ENCODE data around the gene FGF14. TPM values are rescaled to one million over a fixed set of nuclear protein-coding genes. Genes with fewer than 3 reads are reported as not detected.

The FGF14 gene
- total RNA-seq, 1 donor from 2014 or later: 0.52 TPM

DNA sequence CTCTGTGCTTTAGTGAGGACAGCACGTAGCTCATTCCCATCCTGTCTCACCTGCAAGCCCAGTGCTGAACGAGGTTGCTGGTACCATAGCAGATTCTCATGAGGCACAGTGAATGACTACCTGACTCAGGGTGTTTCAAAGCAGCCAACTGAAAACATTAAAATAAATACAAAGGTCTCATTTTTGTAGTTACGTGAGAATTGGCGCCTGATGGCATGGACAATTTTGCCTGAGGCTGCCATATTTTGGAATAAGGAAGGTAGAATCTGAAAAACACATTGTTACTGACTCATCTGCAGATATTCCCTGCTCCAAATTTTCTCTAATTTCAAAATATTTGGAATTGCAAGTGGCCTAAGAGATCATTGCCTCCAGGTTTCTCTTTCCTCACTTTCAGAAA lies 429.7 kb downstream of the FGF14 start:
- Histone ChIP-seq H3K4me3 (ENCODE audit: low read length in 3 of 3) (no peak overlapping the region), H3K4me1 (ENCODE audit: control insufficient read depth in 3 of 3, insufficient read depth in 3 of 3, low read length in 3 of 3) (peaks cover 0 to 4% (median 0%) of the 10 kb centered on the region in 3 donors), H3K27ac (ENCODE audit: low read depth, low read length) (no peak overlapping the region), H3K9ac (ENCODE audit: low read depth in 1 of 3, low read length in 3 of 3) (no peak overlapping the region), H3K27me3 (ENCODE audit: control insufficient read depth in 3 of 3, insufficient read depth in 3 of 3, low read length in 3 of 3) (no peaks in the 10 kb centered on the region), H3K36me3 (ENCODE audit: control insufficient read depth in 3 of 3, insufficient read depth in 3 of 3, low read length in 3 of 3) (no peaks in the 10 kb centered on the region), H3K9me3 (ENCODE audit: control insufficient read depth in 3 of 3, low read length in 3 of 3) (no peaks in the 10 kb centered on the region)

GRCh38 chr13:101970341-101970740 lies 431.5 kb downstream of the FGF14 start:
- Histone ChIP-seq H3K4me1 (ENCODE audit: control insufficient read depth in 3 of 3, insufficient read depth in 3 of 3, low read length in 3 of 3) (no peaks in the 10 kb centered on the region), H3K36me3 (ENCODE audit: control insufficient read depth in 3 of 3, insufficient read depth in 3 of 3, low read length in 3 of 3) (no peaks in the 10 kb centered on the region), H3K9ac (ENCODE audit: low read depth in 1 of 3, low read length in 3 of 3) (no peak overlapping the region), H3K4me3 (ENCODE audit: low read length in 3 of 3) (no peak overlapping the region), H3K9me3 (ENCODE audit: control insufficient read depth in 3 of 3, low read length in 3 of 3) (no peaks in the 10 kb centered on the region), H3K27ac (ENCODE audit: low read depth, low read length) (no peak overlapping the region), H3K27me3 (ENCODE audit: control insufficient read depth in 3 of 3, insufficient read depth in 3 of 3, low read length in 3 of 3) (no peaks in the 10 kb centered on the region)

- Histone ChIP-seq H3K4me3 (ENCODE audit: low read length in 3 of 3) (no peak overlapping the region), H3K9me3 (ENCODE audit: control insufficient read depth in 3 of 3, low read length in 3 of 3) (no peaks in the 10 kb centered on the region), H3K4me1 (ENCODE audit: control insufficient read depth in 3 of 3, insufficient read depth in 3 of 3, low read length in 3 of 3) (no peaks in the 10 kb centered on the region), H3K9ac (ENCODE audit: low read depth in 1 of 3, low read length in 3 of 3) (no peak overlapping the region), H3K27ac (ENCODE audit: low read depth, low read length) (no peak overlapping the region), H3K27me3 (ENCODE audit: control insufficient read depth in 3 of 3, insufficient read depth in 3 of 3, low read length in 3 of 3) (no peaks in the 10 kb centered on the region), H3K36me3 (ENCODE audit: control insufficient read depth in 3 of 3, insufficient read depth in 3 of 3, low read length in 3 of 3) (no peaks in the 10 kb centered on the region)
These were observed 434.1 kb downstream of the FGF14 start for GRCh38 chr13:101967781-101968180.

DNA sequence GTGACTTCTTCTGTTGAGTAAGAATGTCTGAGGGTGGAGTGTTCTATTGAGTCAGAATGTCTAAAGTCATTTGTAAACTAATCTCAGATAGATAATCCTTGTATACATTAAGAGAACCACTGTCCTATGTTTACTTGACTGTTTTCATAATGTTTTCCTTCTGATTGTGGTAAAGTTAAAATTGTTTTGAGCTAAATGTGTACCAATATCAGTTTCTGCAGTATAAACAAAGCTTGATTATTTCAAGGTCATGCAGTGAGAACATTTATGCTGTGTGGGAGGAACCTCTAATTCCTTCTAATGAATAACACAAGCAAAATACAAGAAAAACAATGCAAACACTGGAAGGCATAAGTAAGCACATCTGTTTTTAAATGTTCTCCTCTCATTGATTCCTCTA lies 434.6 kb downstream of the FGF14 start:
- Histone ChIP-seq H3K4me1 (ENCODE audit: control insufficient read depth in 3 of 3, insufficient read depth in 3 of 3, low read length in 3 of 3) (no peaks in the 10 kb centered on the region), H3K36me3 (ENCODE audit: control insufficient read depth in 3 of 3, insufficient read depth in 3 of 3, low read length in 3 of 3) (no peaks in the 10 kb centered on the region), H3K27me3 (ENCODE audit: control insufficient read depth in 3 of 3, insufficient read depth in 3 of 3, low read length in 3 of 3) (no peaks in the 10 kb centered on the region), H3K27ac (ENCODE audit: low read depth, low read length) (no peak overlapping the region), H3K4me3 (ENCODE audit: low read length in 3 of 3) (no peak overlapping the region), H3K9me3 (ENCODE audit: control insufficient read depth in 3 of 3, low read length in 3 of 3) (no peaks in the 10 kb centered on the region), H3K9ac (ENCODE audit: low read depth in 1 of 3, low read length in 3 of 3) (no peak overlapping the region)

DNA sequence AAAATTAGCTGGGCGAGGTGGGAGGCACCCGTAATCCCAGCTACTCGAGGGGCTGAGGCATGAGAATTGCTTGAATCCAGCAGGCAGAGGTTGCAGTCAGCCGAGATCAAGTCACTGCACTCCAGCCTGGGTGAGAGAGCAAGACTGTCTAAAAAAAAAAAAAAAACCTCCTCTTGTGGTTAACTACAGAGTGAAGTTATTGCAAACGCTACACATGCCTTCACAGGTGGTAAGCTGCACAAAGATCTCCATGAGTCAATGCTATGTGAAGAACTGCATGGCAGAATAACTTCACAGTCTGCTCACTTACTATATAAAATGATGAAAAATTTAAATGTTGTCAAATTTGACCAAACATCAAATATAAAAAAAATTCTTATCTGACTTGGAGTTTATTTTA lies 436.8 kb downstream of the FGF14 start:
- Histone ChIP-seq H3K27ac (ENCODE audit: low read depth, low read length) (no peak overlapping the region), H3K9me3 (ENCODE audit: control insufficient read depth in 3 of 3, low read length in 3 of 3) (no peaks in the 10 kb centered on the region), H3K36me3 (ENCODE audit: control insufficient read depth in 3 of 3, insufficient read depth in 3 of 3, low read length in 3 of 3) (no peaks in the 10 kb centered on the region), H3K27me3 (ENCODE audit: control insufficient read depth in 3 of 3, insufficient read depth in 3 of 3, low read length in 3 of 3) (no peaks in the 10 kb centered on the region), H3K4me1 (ENCODE audit: control insufficient read depth in 3 of 3, insufficient read depth in 3 of 3, low read length in 3 of 3) (no peaks in the 10 kb centered on the region), H3K4me3 (ENCODE audit: low read length in 3 of 3) (no peak overlapping the region), H3K9ac (ENCODE audit: low read depth in 1 of 3, low read length in 3 of 3) (no peak overlapping the region)

- no peaks in the 10 kb centered on the region for H3K27me3 ChIP-seq (ENCODE audit: control insufficient read depth in 3 of 3, insufficient read depth in 3 of 3, low read length in 3 of 3)
- H3K36me3 ChIP-seq (ENCODE audit: control insufficient read depth in 3 of 3, insufficient read depth in 3 of 3, low read length in 3 of 3): no peaks in the 10 kb centered on the region
- no peak overlapping the region for H3K9ac ChIP-seq (ENCODE audit: low read depth in 1 of 3, low read length in 3 of 3)
- peaks cover 0 to 4% (median 1%) of the 10 kb centered on the region in 3 donors for H3K9me3 ChIP-seq (ENCODE audit: control insufficient read depth in 3 of 3, low read length in 3 of 3)
- no peak overlapping the region for H3K27ac ChIP-seq (ENCODE audit: low read depth, low read length)
- H3K4me3 ChIP-seq (ENCODE audit: low read length in 3 of 3): no peak overlapping the region
- H3K4me1 ChIP-seq (ENCODE audit: control insufficient read depth in 3 of 3, insufficient read depth in 3 of 3, low read length in 3 of 3): no peaks in the 10 kb centered on the region
These were observed 442.8 kb downstream of the FGF14 start for GRCh38 chr13:101959016-101959415.

DNA sequence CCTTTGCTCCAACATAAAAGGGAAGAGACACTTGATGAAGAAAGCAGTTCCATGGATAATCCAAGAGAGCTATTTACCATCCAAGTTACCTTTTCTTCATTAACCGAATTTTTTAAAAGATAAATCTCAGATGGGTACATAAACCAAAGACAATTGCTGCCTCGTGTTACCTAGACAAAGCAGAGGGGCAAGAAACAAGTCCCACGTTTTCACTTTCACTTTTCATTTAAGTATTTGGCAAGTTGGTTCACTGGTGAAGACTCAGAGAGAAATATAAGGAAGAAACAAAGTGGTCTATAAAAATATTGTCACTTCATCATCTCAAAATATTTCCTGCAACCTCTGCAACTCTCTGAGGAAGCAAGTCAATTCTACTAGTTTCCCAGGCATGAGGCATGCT lies 446.1 kb downstream of the FGF14 start:
- Histone ChIP-seq H3K9me3 (ENCODE audit: control insufficient read depth in 3 of 3, low read length in 3 of 3) (peaks cover 0 to 4% (median 1%) of the 10 kb centered on the region in 3 donors), H3K4me1 (ENCODE audit: control insufficient read depth in 3 of 3, insufficient read depth in 3 of 3, low read length in 3 of 3) (no peaks in the 10 kb centered on the region)

GRCh38 chr13:101951114-101951513 lies 450.7 kb downstream of the FGF14 start:
- Histone ChIP-seq H3K27me3 (ENCODE audit: control insufficient read depth in 3 of 3, insufficient read depth in 3 of 3, low read length in 3 of 3) (no peaks in the 10 kb centered on the region), H3K27ac (ENCODE audit: low read depth, low read length) (no peak overlapping the region)

More for the DNA sequence above, 446.1 kb downstream of the FGF14 start:
- Histone ChIP-seq H3K4me3 (ENCODE audit: low read length in 3 of 3) (no peak overlapping the region), H3K36me3 (ENCODE audit: control insufficient read depth in 3 of 3, insufficient read depth in 3 of 3, low read length in 3 of 3) (no peaks in the 10 kb centered on the region), H3K27ac (ENCODE audit: low read depth, low read length) (no peak overlapping the region), H3K9ac (ENCODE audit: low read depth in 1 of 3, low read length in 3 of 3) (no peak overlapping the region), H3K27me3 (ENCODE audit: control insufficient read depth in 3 of 3, insufficient read depth in 3 of 3, low read length in 3 of 3) (no peaks in the 10 kb centered on the region)

GRCh38 chr13:101949681-101950080 lies 452.2 kb downstream of the FGF14 start:
- H3K9me3 ChIP-seq (ENCODE audit: control insufficient read depth in 3 of 3, low read length in 3 of 3): no peaks in the 10 kb centered on the region
- no peak overlapping the region for H3K9ac ChIP-seq (ENCODE audit: low read depth in 1 of 3, low read length in 3 of 3)
- H3K27ac ChIP-seq (ENCODE audit: low read depth, low read length): no peak overlapping the region
- no peak overlapping the region for H3K4me3 ChIP-seq (ENCODE audit: low read length in 3 of 3)
- H3K27me3 ChIP-seq (ENCODE audit: control insufficient read depth in 3 of 3, insufficient read depth in 3 of 3, low read length in 3 of 3): no peaks in the 10 kb centered on the region
- no peaks in the 10 kb centered on the region for H3K4me1 ChIP-seq (ENCODE audit: control insufficient read depth in 3 of 3, insufficient read depth in 3 of 3, low read length in 3 of 3)
- no peaks in the 10 kb centered on the region for H3K36me3 ChIP-seq (ENCODE audit: control insufficient read depth in 3 of 3, insufficient read depth in 3 of 3, low read length in 3 of 3)

More at GRCh38 chr13:101951114-101951513, 450.7 kb downstream of the FGF14 start:
- Histone ChIP-seq H3K4me1 (ENCODE audit: control insufficient read depth in 3 of 3, insufficient read depth in 3 of 3, low read length in 3 of 3) (no peaks in the 10 kb centered on the region), H3K9me3 (ENCODE audit: control insufficient read depth in 3 of 3, low read length in 3 of 3) (no peaks in the 10 kb centered on the region), H3K4me3 (ENCODE audit: low read length in 3 of 3) (no peak overlapping the region), H3K9ac (ENCODE audit: low read depth in 1 of 3, low read length in 3 of 3) (no peak overlapping the region), H3K36me3 (ENCODE audit: control insufficient read depth in 3 of 3, insufficient read depth in 3 of 3, low read length in 3 of 3) (no peaks in the 10 kb centered on the region)

GRCh38 chr13:101946401-101946800 lies 455.4 kb downstream of the FGF14 start:
- H3K36me3 ChIP-seq (ENCODE audit: control insufficient read depth in 3 of 3, insufficient read depth in 3 of 3, low read length in 3 of 3): no peaks in the 10 kb centered on the region
- H3K4me3 ChIP-seq (ENCODE audit: low read length in 3 of 3): no peak overlapping the region
- no peaks in the 10 kb centered on the region for H3K9me3 ChIP-seq (ENCODE audit: control insufficient read depth in 3 of 3, low read length in 3 of 3)
- H3K27me3 ChIP-seq (ENCODE audit: control insufficient read depth in 3 of 3, insufficient read depth in 3 of 3, low read length in 3 of 3): no peaks in the 10 kb centered on the region
- no peak overlapping the region for H3K27ac ChIP-seq (ENCODE audit: low read depth, low read length)
- no peak overlapping the region for H3K9ac ChIP-seq (ENCODE audit: low read depth in 1 of 3, low read length in 3 of 3)
- H3K4me1 ChIP-seq (ENCODE audit: control insufficient read depth in 3 of 3, insufficient read depth in 3 of 3, low read length in 3 of 3): no peaks in the 10 kb centered on the region

DNA sequence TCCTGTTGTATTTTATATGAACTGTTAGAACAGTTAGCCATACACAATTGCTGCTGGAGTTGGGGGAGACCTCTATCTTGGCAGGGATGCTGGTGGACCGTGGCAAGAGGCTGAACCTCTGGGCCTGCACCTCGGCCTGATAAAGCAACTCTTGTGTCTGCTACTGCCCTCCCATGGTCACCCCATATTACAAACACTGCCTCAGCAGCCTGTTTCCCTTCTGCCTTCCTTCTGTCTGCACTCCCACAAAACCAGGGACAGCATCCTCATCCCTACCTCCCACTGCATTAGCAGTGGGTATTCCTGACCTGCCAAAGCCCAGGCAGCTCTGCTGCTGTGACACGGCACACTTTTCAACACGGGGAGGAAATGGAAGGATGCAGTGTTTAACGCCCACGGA lies 456.4 kb downstream of the FGF14 start:
- Histone ChIP-seq H3K27ac (ENCODE audit: low read depth, low read length) (no peak overlapping the region), H3K36me3 (ENCODE audit: control insufficient read depth in 3 of 3, insufficient read depth in 3 of 3, low read length in 3 of 3) (no peaks in the 10 kb centered on the region), H3K27me3 (ENCODE audit: control insufficient read depth in 3 of 3, insufficient read depth in 3 of 3, low read length in 3 of 3) (no peaks in the 10 kb centered on the region), H3K9me3 (ENCODE audit: control insufficient read depth in 3 of 3, low read length in 3 of 3) (no peaks in the 10 kb centered on the region), H3K4me3 (ENCODE audit: low read length in 3 of 3) (no peak overlapping the region), H3K9ac (ENCODE audit: low read depth in 1 of 3, low read length in 3 of 3) (no peak overlapping the region), H3K4me1 (ENCODE audit: control insufficient read depth in 3 of 3, insufficient read depth in 3 of 3, low read length in 3 of 3) (no peaks in the 10 kb centered on the region)

All from skeletal muscle tissue (tissue), 4 donors.